Cerebellar cortex (tissue), 1 donor: ENCODE data around the gene TTYH2.

ENCODE experiments used
- DNase-seq: peaks from one replicate; pipeline ENCODE4 v3.0.0-alpha.2; 2015; ENCODE audit warnings: low spot score

TTYH2 gene

GRCh38 chr17:74235040-74235581 is 21.7 kb downstream of the TTYH2 start:
- DNase-seq: no peak

- DNase-seq: no peak
Observed at GRCh38 chr17:74235911-74236371, 22.6 kb downstream of the TTYH2 start.

- no peak for DNase-seq
Observed at GRCh38 chr17:74237321-74237720, 23.9 kb downstream of the TTYH2 start.

- DNase-seq: no peak
Observed at GRCh38 chr17:74239172-74239571, 25.8 kb downstream of the TTYH2 start.

GRCh38 chr17:74240618-74241205 is 27.3 kb downstream of the TTYH2 start:
- no peak for DNase-seq

GRCh38 chr17:74241431-74241830 is 28.1 kb downstream of the TTYH2 start:
- peak; percentile 16 for DNase-seq

GRCh38 chr17:74241847-74242246 is 28.5 kb downstream of the TTYH2 start:
- DNase-seq: no peak

GRCh38 chr17:74243013-74243755 is 29.8 kb downstream of the TTYH2 start:
- peak; percentile 98 for DNase-seq

- no peak for DNase-seq
Observed at GRCh38 chr17:74244128-74244527, 30.8 kb downstream of the TTYH2 start.

GRCh38 chr17:74244548-74244947 is 31.2 kb downstream of the TTYH2 start:
- peak; percentile 18 for DNase-seq

GRCh38 chr17:74245145-74245831 is 31.9 kb downstream of the TTYH2 start:
- peak; percentile 26 for DNase-seq

- no peak for DNase-seq
Observed at GRCh38 chr17:74245871-74246270, 32.5 kb downstream of the TTYH2 start.

- no peak for DNase-seq
Observed at GRCh38 chr17:74249590-74250270, 36.4 kb downstream of the TTYH2 start.

- no peak for DNase-seq
Observed at GRCh38 chr17:74250324-74250995, 37.1 kb downstream of the TTYH2 start.

- no peak for DNase-seq
Observed at GRCh38 chr17:74251051-74251450, 37.7 kb downstream of the TTYH2 start.

- no peak for DNase-seq
Observed at GRCh38 chr17:74251569-74251968, 38.2 kb downstream of the TTYH2 start.

GRCh38 chr17:74252211-74252610 is 38.8 kb downstream of the TTYH2 start:
- DNase-seq: no peak

GRCh38 chr17:74253036-74253435 is 39.7 kb downstream of the TTYH2 start:
- no peak for DNase-seq

- no peak for DNase-seq
Observed at GRCh38 chr17:74257311-74257710, 43.9 kb downstream of the TTYH2 start.

- DNase-seq: no peak
Observed at GRCh38 chr17:74259667-74260524, 46.5 kb downstream of the TTYH2 start.

GRCh38 chr17:74260525-74260850 is 47.1 kb downstream of the TTYH2 start:
- DNase-seq: no peak
